Upper lobe of right lung (tissue), 1 donor: Measurements from ENCODE around the gene BRCA1. TPM values are rescaled to one million over a fixed set of nuclear protein-coding genes. Genes with fewer than 3 reads are reported as not detected.
"Not testable (repeated sequence)": the region's sequence is repeated elsewhere in the genome, so short reads cannot be mapped to it uniquely, and the experiment has no call there.

Source experiments
- ATAC-seq: fragments of 200-7000 bp; cut with Tn5 transposase; one replicate; pipeline ENCODE4 v1.9.1; 2020; ENCODE audit warnings: mild to moderate bottlenecking, moderate library complexity
- DNase-seq: peaks from one replicate; pipeline ENCODE4 v3.0.0-alpha.2; 2020
- H3K27ac ChIP-seq: fragments of 200-600 bp; one replicate; pipeline ENCODE4 v1.8.0; 2022
- H3K27me3 ChIP-seq: fragments of 200-600 bp; one replicate; pipeline ENCODE4 v1.8.0; 2022; ENCODE audit warnings: mild to moderate bottlenecking
- H3K36me3 ChIP-seq: fragments of 200-600 bp; one replicate; pipeline ENCODE4 v1.8.0; 2022
- H3K4me1 ChIP-seq: fragments of 200-600 bp; one replicate; pipeline ENCODE4 v1.8.0; 2022
- H3K4me3 ChIP-seq: fragments of 200-600 bp; one replicate; pipeline ENCODE4 v1.8.0; 2022; ENCODE audit warnings: mild to moderate bottlenecking
- H3K9me3 ChIP-seq: fragments of 200-600 bp; one replicate; pipeline ENCODE4 v1.8.0; 2022
- CTCF ChIP-seq: fragments of 200-600 bp; IDR thresholded peaks from one replicate; pipeline ENCODE4 v1.8.0; 2022; ENCODE audit warnings: antibody characterized with exemption
- intact Hi-C: fragments of 100-400 bp; cut with DNase I; formaldehyde crosslinking; loops from one replicate; pipeline ENCODE4 v1.11.0; 2022
- total RNA-seq: library from RNA; stranded (reverse); fragmentation: NEBNext Ultra II Directional; extraction: Animal tissue kit (Norgen Biotek cat#: 25700); gene quantifications from one replicate; pipeline ENCODE4 v1.2.1, GENCODE V29; 2021
- donor health status: DM: no; HTN: yes; CAD: no; lungs with severe emphysema.

Gene BRCA1
- total RNA-seq, 1 donor from 2014 or later: 4.0 TPM

DNA sequence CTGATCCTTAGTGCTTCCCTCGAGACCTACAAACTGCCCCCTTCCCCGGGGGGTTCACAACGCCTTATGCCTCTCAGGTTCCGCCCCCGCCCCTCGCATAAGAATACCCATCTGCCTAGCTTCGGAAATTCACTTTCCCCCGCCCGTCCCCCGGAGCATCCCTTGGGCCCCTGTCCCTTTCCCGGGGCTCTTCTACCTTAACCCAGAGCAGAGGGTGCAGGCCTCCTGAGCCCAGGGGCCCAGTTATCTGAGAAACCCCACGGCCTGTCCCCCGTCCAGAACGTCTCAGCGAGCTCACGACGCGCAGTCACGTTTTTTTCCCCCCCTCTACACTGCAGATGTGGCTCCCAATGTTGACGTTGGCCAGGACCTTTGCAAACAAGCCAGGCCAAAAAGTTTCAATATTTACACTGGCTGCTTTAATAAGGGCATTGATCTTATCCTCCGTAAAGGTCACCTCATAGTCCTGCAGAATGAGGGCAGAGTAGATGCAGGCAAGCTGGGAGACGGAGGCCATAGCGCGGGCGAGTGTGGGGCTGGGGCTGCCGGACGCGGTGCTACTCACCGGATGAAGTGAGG is 44.5 kb upstream of the BRCA1 start:
- Histone ChIP-seq H3K4me1 (peaks cover 40% of the 10 kb centered on the region), H3K36me3 (peaks cover 4% of the 10 kb centered on the region), H3K27me3 (no peaks in the 10 kb centered on the region), H3K9me3 (no peaks in the 10 kb centered on the region), H3K4me3 (peak overlapping the region; percentile 89), H3K27ac (peak overlapping the region; percentile 98)
- no peak for TF ChIP-seq CTCF
- peak; percentile 13 for ATAC-seq
- no peak for DNase-seq
- intact Hi-C loops: no loop called here

DNA sequence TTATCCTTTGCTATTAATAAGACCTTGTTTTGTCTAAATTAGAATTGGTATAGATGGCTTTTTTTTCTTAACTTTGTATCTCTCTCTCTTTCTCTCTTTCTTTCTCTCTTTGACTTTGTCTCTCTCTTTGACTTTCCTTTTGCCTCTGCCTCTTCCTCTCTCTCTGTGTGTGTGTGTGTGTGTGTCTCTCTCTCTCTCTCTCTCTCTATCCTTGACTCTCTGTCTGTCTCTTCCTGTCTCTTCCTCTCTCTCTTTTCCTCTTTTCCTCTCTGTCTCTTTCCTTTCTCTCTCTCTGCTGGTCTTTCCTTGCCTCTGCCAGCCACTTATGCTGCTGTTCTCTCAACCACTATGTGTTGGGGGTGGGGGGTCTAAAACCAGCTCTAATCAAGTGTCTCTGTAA is 40.8 kb upstream of the BRCA1 start:
- DNase-seq, H3K4me3 ChIP-seq, H3K9me3 ChIP-seq, H3K36me3 ChIP-seq, H3K27me3 ChIP-seq, H3K27ac ChIP-seq, ATAC-seq, intact Hi-C loops: not testable (repeated sequence)
- H3K4me1 ChIP-seq: peaks cover 11% of the 10 kb centered on the region

DNA sequence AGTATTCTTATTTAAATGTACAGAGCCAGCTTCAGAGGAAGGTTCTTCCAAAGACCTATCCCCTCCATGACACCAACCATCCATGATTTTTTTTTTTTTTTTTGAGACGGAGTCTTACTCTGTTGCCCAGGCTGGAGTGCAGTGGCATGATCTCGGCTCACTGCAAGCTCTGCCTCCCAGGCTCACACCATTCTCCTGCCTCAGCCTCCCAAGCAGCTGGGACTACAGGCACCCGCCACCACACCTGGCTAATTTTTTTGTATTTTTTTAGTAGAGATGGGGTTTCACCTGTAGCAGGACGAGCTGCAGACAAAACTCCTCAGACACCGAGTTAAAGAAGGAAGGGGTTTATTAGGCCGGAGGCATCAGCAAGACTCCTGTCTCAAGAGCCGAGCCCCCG is 34.8 kb upstream of the BRCA1 start:
- DNase-seq, ATAC-seq, H3K27ac ChIP-seq, H3K36me3 ChIP-seq, H3K4me3 ChIP-seq, H3K9me3 ChIP-seq, H3K27me3 ChIP-seq, intact Hi-C loops, H3K4me1 ChIP-seq: not testable (repeated sequence)

DNA sequence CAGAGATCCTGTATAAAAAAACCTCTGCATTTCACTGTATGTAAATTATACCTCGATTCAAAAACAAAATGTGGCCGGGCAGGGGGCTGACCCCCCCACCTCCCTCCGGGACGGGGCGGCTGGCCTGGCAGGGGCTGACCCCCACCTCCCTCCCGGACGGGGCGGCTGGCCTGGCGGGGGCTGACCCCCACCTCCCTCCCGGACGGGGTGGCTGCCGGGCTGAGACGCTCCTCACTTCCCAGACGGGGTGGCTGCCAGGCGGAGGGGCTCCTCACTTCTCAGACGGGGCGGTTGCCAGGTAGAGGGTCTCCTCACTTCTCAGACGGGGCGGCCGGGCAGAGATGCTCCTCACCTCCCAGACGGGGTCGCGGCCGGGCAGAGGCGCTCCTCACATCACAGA is 34.1 kb upstream of the BRCA1 start:
- ATAC-seq, H3K27me3 ChIP-seq, H3K4me1 ChIP-seq, H3K9me3 ChIP-seq, H3K4me3 ChIP-seq, DNase-seq, H3K27ac ChIP-seq, intact Hi-C loops, H3K36me3 ChIP-seq: not testable (repeated sequence)

- H3K36me3 ChIP-seq: no peaks in the 10 kb centered on the region
- DNase-seq (no peak), ATAC-seq (no peak)
- H3K4me3 ChIP-seq: no peak overlapping the region
- H3K27me3 ChIP-seq: no peaks in the 10 kb centered on the region
- TF ChIP-seq CTCF: no peak
- no peak overlapping the region for H3K27ac ChIP-seq
- intact Hi-C loops: no loop called here
- H3K9me3 ChIP-seq: no peaks in the 10 kb centered on the region
- H3K4me1 ChIP-seq: no peaks in the 10 kb centered on the region
Measured at GRCh38 chr17:43155666-43156065, 30.5 kb upstream of the BRCA1 start.

GRCh38 chr17:43153197-43153835 is 28.2 kb upstream of the BRCA1 start:
- H3K9me3 ChIP-seq, H3K27me3 ChIP-seq, H3K4me3 ChIP-seq, H3K4me1 ChIP-seq, H3K36me3 ChIP-seq, DNase-seq, H3K27ac ChIP-seq, ATAC-seq, intact Hi-C loops: not testable (repeated sequence)

DNA sequence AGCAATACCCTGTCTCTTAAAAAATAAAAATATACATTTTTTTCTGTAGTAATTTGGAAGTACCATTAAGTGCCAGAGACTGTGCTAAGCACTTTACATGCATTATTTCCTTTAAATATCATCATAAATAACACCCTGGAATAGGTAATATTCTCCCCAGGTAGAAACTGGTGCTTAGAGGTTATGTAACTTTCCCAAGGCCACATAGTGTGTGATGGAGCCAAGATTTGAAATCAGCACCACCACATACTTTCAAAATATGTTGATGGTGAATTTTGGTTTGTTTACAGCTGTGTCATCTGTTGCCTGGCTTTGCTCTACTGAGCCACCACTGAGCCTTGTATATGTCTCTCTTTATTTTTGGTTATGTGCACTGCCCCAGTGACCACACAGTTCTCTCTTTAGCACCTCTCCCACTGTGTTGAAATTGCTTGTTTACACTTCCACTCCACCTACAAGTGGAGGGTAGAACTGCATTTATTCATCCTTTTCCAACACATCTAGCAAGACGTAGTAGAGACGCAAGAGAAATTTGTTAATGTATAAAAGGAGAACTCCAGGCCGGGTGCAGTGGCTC is 26.8 kb upstream of the BRCA1 start:
- Histone ChIP-seq H3K4me1 (no peaks in the 10 kb centered on the region), H3K9me3 (no peaks in the 10 kb centered on the region), H3K27me3 (no peaks in the 10 kb centered on the region), H3K27ac (no peak overlapping the region), H3K4me3 (no peak overlapping the region), H3K36me3 (no peaks in the 10 kb centered on the region)
- no peak for TF ChIP-seq CTCF
- ATAC-seq (peak; percentile 91), DNase-seq (no peak)
- intact Hi-C loops: no loop called here
